Upper lobe of right lung (tissue), 1 donor: ENCODE measurements around the gene SPHKAP. TPM values are rescaled to one million over a fixed set of nuclear protein-coding genes. Genes with fewer than 3 reads are reported as not detected.

ENCODE experiments used
- ATAC-seq: fragments of 200-7000 bp; cut with Tn5 transposase; one replicate; pipeline ENCODE4 v1.9.1; 2020; ENCODE audit warnings: mild to moderate bottlenecking, moderate library complexity
- DNase-seq: peaks from one replicate; pipeline ENCODE4 v3.0.0-alpha.2; 2020
- H3K27ac ChIP-seq: fragments of 200-600 bp; one replicate; pipeline ENCODE4 v1.8.0; 2022
- H3K27me3 ChIP-seq: fragments of 200-600 bp; one replicate; pipeline ENCODE4 v1.8.0; 2022; ENCODE audit warnings: mild to moderate bottlenecking
- H3K36me3 ChIP-seq: fragments of 200-600 bp; one replicate; pipeline ENCODE4 v1.8.0; 2022
- H3K4me1 ChIP-seq: fragments of 200-600 bp; one replicate; pipeline ENCODE4 v1.8.0; 2022
- H3K4me3 ChIP-seq: fragments of 200-600 bp; one replicate; pipeline ENCODE4 v1.8.0; 2022; ENCODE audit warnings: mild to moderate bottlenecking
- H3K9me3 ChIP-seq: fragments of 200-600 bp; one replicate; pipeline ENCODE4 v1.8.0; 2022
- CTCF ChIP-seq: fragments of 200-600 bp; IDR thresholded peaks from one replicate; pipeline ENCODE4 v1.8.0; 2022; ENCODE audit warnings: antibody characterized with exemption
- intact Hi-C: fragments of 100-400 bp; cut with DNase I; formaldehyde crosslinking; loops from one replicate; pipeline ENCODE4 v1.11.0; 2022
- total RNA-seq: library from RNA; stranded (reverse); fragmentation: NEBNext Ultra II Directional; extraction: Animal tissue kit (Norgen Biotek cat#: 25700); gene quantifications from one replicate; pipeline ENCODE4 v1.2.1, GENCODE V29; 2021
- donor health status: DM: no; HTN: yes; CAD: no; lungs with severe emphysema.

The SPHKAP gene
- total RNA-seq, 1 donor from 2014 or later = 0.35 TPM

DNA sequence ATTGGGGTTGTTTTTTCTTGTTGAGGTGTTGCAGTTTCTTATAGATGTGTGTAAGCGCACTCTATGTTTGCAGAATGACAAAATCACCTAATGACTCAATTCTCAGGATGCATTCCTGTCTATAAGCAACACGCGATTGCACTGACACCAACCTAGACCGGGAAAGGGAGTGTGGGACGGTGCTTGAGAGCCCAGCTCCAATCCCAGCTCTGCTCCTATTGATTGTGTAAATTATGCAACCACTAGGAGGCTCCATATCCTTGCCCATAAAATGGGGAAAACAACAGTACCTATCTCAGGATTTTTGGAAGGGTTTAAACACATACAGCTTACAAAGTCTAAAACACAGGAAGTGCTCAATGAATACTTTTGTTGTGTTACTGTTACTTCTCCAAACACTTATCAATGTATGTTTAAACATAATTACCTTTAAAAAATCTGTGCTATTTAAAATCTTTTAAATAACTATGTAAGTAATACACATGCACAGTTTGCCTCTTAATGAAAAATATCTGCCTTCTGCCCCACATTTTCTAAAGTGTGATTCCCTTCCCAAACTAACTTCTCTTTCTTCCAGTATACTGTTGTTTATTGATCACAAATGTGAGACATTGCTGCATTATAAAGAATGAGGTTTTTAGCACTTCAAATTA, 132.5 kb downstream of the SPHKAP start:
- TF ChIP-seq CTCF = peak; percentile 56
- Histone ChIP-seq H3K27ac (no peak overlapping the region), H3K36me3 (no peaks in the 10 kb centered on the region), H3K9me3 (no peaks in the 10 kb centered on the region), H3K27me3 (no peaks in the 10 kb centered on the region), H3K4me1 (no peaks in the 10 kb centered on the region), H3K4me3 (no peak overlapping the region)
- DNase-seq (no peak), ATAC-seq (peak; percentile 93)
- intact Hi-C loops = no loop called here

DNA sequence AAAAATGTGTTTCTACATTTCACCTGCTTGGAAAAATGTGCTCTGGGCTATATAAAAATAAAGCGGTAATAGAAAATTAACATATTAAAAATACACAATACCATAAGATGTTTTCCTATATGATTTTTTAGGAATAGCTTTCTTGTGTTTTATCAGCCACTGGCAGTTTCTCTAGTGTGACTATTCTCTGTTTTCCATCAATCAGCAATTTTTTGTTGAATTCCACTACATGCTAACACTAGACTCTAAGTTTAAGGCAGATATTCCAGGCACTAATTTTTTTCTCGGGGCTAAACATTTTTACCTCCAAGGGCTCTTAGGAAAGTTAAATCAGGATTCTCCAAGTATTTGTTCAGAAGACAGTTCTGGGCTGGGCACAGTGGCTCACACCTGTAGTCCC, 140.5 kb downstream of the SPHKAP start:
- no peak for TF ChIP-seq CTCF
- Histone ChIP-seq H3K4me3 (no peak overlapping the region), H3K9me3 (no peaks in the 10 kb centered on the region), H3K4me1 (no peaks in the 10 kb centered on the region), H3K36me3 (no peaks in the 10 kb centered on the region), H3K27me3 (no peaks in the 10 kb centered on the region), H3K27ac (no peak overlapping the region)
- intact Hi-C loops = no loop called here
- ATAC-seq = no peak
- no peak for DNase-seq

- DNase-seq (no peak), ATAC-seq (peak; percentile 59)
- Histone ChIP-seq H3K9me3 (no peaks in the 10 kb centered on the region), H3K27me3 (no peaks in the 10 kb centered on the region), H3K4me1 (no peaks in the 10 kb centered on the region), H3K4me3 (no peak overlapping the region), H3K36me3 (no peaks in the 10 kb centered on the region), H3K27ac (no peak overlapping the region)
- intact Hi-C loops = no loop called here
- peak; percentile 50 for TF ChIP-seq CTCF
Observed at GRCh38 chr2:228039752-228040534, 141.5 kb downstream of the SPHKAP start.

DNA sequence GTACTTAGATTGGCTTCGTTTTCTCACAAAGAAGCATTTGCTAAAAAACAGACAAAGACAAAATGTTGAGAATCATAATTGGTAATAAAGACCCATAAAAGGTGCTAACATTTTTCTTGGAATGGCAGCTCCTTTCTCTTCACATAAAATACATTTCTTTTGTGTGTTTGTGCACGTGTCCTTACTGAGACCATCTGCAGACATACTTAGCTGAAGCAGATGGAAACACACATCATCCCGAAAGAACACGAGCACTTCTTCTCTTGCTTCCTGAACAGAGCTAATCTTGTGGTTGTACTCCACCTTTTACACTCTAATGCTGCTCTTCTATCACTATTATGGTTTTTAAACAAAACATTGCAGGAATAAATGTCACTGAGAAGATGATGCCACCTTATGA, 142.5 kb downstream of the SPHKAP start:
- Histone ChIP-seq H3K27me3 (no peaks in the 10 kb centered on the region), H3K27ac (no peak overlapping the region), H3K4me1 (no peaks in the 10 kb centered on the region), H3K9me3 (no peaks in the 10 kb centered on the region), H3K4me3 (no peak overlapping the region), H3K36me3 (no peaks in the 10 kb centered on the region)
- intact Hi-C loops = no loop called here
- TF ChIP-seq CTCF = no peak
- no peak for DNase-seq
- ATAC-seq = no peak

GRCh38 chr2:228037915-228038314, 143.6 kb downstream of the SPHKAP start:
- Histone ChIP-seq H3K27me3 (no peaks in the 10 kb centered on the region), H3K27ac (no peak overlapping the region), H3K4me1 (no peaks in the 10 kb centered on the region), H3K4me3 (no peak overlapping the region), H3K9me3 (no peaks in the 10 kb centered on the region), H3K36me3 (no peaks in the 10 kb centered on the region)
- TF ChIP-seq CTCF = no peak
- intact Hi-C loops = no loop called here
- no peak for DNase-seq
- ATAC-seq = no peak
